HepG2 (cell line): ENCODE measurements around the gene CEBPG. TPM values are rescaled to one million over a fixed set of nuclear protein-coding genes. Genes with fewer than 3 reads are reported as not detected.

Source experiments
- ARNTL ChIP-seq: sonication (generic); formaldehyde crosslinking; IDR thresholded peaks from 2 replicates; pipeline ENCODE4 v1.4.0; 2020; ENCODE audit warnings: mild to moderate bottlenecking, missing genetic modification reagents
- ATF7-NPFF ChIP-seq: sonication (generic); formaldehyde crosslinking; IDR thresholded peaks from 2 replicates; pipeline ENCODE4 v1.8.1; 2023; ENCODE audit warnings: mild to moderate bottlenecking, low read depth, missing genetic modification reagents, moderate library complexity
- ATM ChIP-seq: fragments of 450-650 bp; IDR thresholded peaks from 2 replicates; pipeline ENCODE4 v1.7.1; 2017; ENCODE audit warnings: mild to moderate bottlenecking, borderline replicate concordance
- CBX2 ChIP-seq, 2 experiments: fragments of 200-600 bp in 1 of 2; sonication (generic); formaldehyde crosslinking in 1 of 2; IDR thresholded peaks; 2 replicates each; pipeline versions ENCODE4 v1.7.0 to v1.8.1; 2018 to 2022; ENCODE audit warnings: low read depth in 2 of 2, low read length in 1 of 2, mild to moderate bottlenecking in 1 of 2, missing genetic modification reagents in 1 of 2
- DMAP1 ChIP-seq: IDR thresholded peaks from 2 replicates; pipeline ENCODE4 v1.6.1; 2016
- EHMT2 ChIP-seq: fragments of 200-600 bp; sonication (generic); IDR thresholded peaks from 2 replicates; pipeline ENCODE4 v1.7.0; 2017; ENCODE audit warnings: antibody characterized with exemption, low read depth, low read length, borderline replicate concordance
- ELF1 ChIP-seq: sonication (generic); formaldehyde crosslinking; IDR thresholded peaks from 2 replicates; pipeline ENCODE4 v1.4.0; 2020; ENCODE audit warnings: missing genetic modification reagents
- FOXA1 ChIP-seq, 2 experiments: fragments of 450-650 bp in 1 of 2; sonication (generic) in 1 of 2; formaldehyde crosslinking in 1 of 2; IDR thresholded peaks; 2 replicates each; pipeline versions ENCODE4 v1.4.0 to v1.6.1; 2016 to 2020; ENCODE audit warnings: missing genetic modification reagents in 1 of 2
- KDM1A ChIP-seq: IDR thresholded peaks from 2 replicates; pipeline ENCODE4 v1.6.1; 2016; ENCODE audit warnings: missing compliant biosample characterization
- MTA1 ChIP-seq: sonication (generic); formaldehyde crosslinking; IDR thresholded peaks from 2 replicates; pipeline ENCODE4 v1.4.0; 2020; ENCODE audit warnings: missing genetic modification reagents, mild to moderate bottlenecking, borderline replicate concordance
- NCOA2 ChIP-seq: sonication (generic); formaldehyde crosslinking; IDR thresholded peaks from 2 replicates; pipeline ENCODE4 v1.8.0; 2022; ENCODE audit warnings: inconsistent platforms
- NCOA5 ChIP-seq: sonication (generic); formaldehyde crosslinking; IDR thresholded peaks from 2 replicates; pipeline ENCODE4 v1.4.0; 2020; ENCODE audit warnings: missing genetic modification reagents
- PHF5A ChIP-seq: IDR thresholded peaks from one replicate; pipeline ENCODE4 v1.6.1; 2018; ENCODE audit warnings: low read depth, missing genetic modification reagents; ENCODE audit not compliant: unreplicated experiment
- SNAPC2 ChIP-seq: sonication (generic); formaldehyde crosslinking; IDR thresholded peaks from 2 replicates; pipeline ENCODE4 v1.8.1; 2022; ENCODE audit warnings: mild to moderate bottlenecking, missing genetic modification reagents
- TOE1 ChIP-seq: sonication (generic); formaldehyde crosslinking; IDR thresholded peaks from 2 replicates; pipeline ENCODE4 v1.4.0; 2020; ENCODE audit warnings: mild to moderate bottlenecking, missing genetic modification reagents
- ZBTB42 ChIP-seq: sonication (generic); formaldehyde crosslinking; IDR thresholded peaks from 2 replicates; pipeline ENCODE4 v1.5.0; 2020; ENCODE audit warnings: mild to moderate bottlenecking, missing genetic modification reagents
- ZBTB7B ChIP-seq: sonication (generic); formaldehyde crosslinking; IDR thresholded peaks from 2 replicates; pipeline ENCODE4 v1.4.0; 2020; ENCODE audit warnings: missing genetic modification reagents
- ZFP36L2 ChIP-seq: sonication (generic); formaldehyde crosslinking; IDR thresholded peaks from 2 replicates; pipeline ENCODE4 v1.4.0; 2020; ENCODE audit warnings: missing genetic modification reagents
- ZNF563 ChIP-seq: sonication (generic); formaldehyde crosslinking; IDR thresholded peaks from 2 replicates; pipeline ENCODE4 v1.8.0; 2022; ENCODE audit warnings: mild to moderate bottlenecking, moderate library complexity, missing genetic modification reagents
- ZNF569 ChIP-seq: sonication (generic); formaldehyde crosslinking; IDR thresholded peaks from 2 replicates; pipeline ENCODE4 v1.5.0; 2020; ENCODE audit warnings: mild to moderate bottlenecking, missing genetic modification reagents, moderate library complexity, borderline replicate concordance
- ZNF577 ChIP-seq: sonication (generic); formaldehyde crosslinking; IDR thresholded peaks from 2 replicates; pipeline ENCODE4 v1.4.0; 2020; ENCODE audit warnings: mild to moderate bottlenecking, low read depth, missing genetic modification reagents, borderline replicate concordance
- ZNF891 ChIP-seq: sonication (generic); formaldehyde crosslinking; IDR thresholded peaks from 2 replicates; pipeline ENCODE4 v1.5.0; 2020; ENCODE audit warnings: mild to moderate bottlenecking, missing genetic modification reagents
- polyA plus RNA-seq, 8 experiments: library from polyadenylated mRNA; depleted of rRNA in 3 of 8; stranded (reverse) in 7 of 8; unstranded in 1 of 8; fragments of >200 nt; fragmentation: Illumina TruSeq in 4 of 8; extraction: Trizol in 4 of 8; gene quantifications; 2 replicates each; pipeline versions ENCODE4 v1.2.1 to v1.2.3, GENCODE V29; 2011 to 2016; ENCODE audit warnings: low read depth in 4 of 8, missing spikeins in 1 of 8, mixed read lengths in 1 of 8; ENCODE audit not compliant: insufficient read depth in 1 of 8
- total RNA-seq, 5 experiments: library from RNA; depleted of rRNA; stranded (reverse); fragments of >200 nt; fragmentation: Illumina TruSeq; extraction: Trizol; gene quantifications; 2 replicates each; pipeline ENCODE4 v1.2.3, GENCODE V29; 2016; ENCODE audit warnings: low read depth in 1 of 5
- TF ChIP-seq, protein P1 (sequence below): sonication (generic); formaldehyde crosslinking; IDR thresholded peaks from 2 replicates; pipeline ENCODE4 v1.4.0; 2020; ENCODE audit warnings: missing genetic modification reagents
- TF ChIP-seq, protein P2 (sequence below): sonication (generic); formaldehyde crosslinking; IDR thresholded peaks from 2 replicates; pipeline ENCODE4 v1.5.0; 2020; ENCODE audit warnings: missing genetic modification reagents
- TF ChIP-seq, protein P3 (sequence below): IDR thresholded peaks from 2 replicates; pipeline ENCODE4 v1.6.1; 2016; ENCODE audit warnings: mild to moderate bottlenecking

CEBPG gene
- total and polyA plus RNA-seq, 2 of the 13 experiments (the other 11 are each of a cell fraction or from before 2014, with no cell fraction given): 25.7 to 34.3 TPM

DNA sequence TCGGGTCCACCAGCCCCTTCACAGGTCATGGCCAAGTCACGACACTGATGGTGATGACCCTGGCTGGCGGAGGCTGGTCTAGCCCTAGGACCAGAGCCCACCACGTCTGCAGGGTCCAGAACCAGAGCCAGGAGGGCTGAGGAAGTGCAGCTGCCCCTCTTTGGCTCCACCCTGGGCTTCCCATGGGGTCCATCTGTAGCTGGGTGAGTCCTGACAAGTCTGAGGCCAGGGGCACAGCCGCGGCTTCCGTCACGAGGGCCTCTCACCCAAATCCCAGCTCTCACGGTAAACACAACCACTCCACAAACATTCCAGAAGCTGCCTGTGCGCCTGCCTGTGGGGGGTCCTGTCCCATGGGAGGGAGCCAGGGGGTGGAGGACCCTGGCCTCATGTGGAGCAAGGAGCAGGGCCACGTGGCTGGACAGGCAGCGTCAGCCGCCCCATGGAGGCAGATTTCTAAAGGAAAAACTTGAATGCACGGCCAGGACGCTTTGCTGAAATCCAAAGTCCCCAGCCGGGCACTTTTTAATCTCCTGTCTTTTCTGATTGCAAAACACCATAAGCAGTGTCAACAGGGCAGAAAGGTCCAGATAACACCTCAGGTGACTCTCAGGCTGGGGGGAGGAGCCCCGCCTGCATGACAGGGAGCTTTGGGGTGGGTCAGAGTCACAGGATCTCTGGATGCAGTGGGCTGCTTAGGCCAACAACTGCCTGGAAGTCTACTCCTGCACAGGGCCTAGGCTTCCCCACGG is 29.9 kb downstream of the CEBPG start (continued):
- TF ChIP-seq, protein P1, sequence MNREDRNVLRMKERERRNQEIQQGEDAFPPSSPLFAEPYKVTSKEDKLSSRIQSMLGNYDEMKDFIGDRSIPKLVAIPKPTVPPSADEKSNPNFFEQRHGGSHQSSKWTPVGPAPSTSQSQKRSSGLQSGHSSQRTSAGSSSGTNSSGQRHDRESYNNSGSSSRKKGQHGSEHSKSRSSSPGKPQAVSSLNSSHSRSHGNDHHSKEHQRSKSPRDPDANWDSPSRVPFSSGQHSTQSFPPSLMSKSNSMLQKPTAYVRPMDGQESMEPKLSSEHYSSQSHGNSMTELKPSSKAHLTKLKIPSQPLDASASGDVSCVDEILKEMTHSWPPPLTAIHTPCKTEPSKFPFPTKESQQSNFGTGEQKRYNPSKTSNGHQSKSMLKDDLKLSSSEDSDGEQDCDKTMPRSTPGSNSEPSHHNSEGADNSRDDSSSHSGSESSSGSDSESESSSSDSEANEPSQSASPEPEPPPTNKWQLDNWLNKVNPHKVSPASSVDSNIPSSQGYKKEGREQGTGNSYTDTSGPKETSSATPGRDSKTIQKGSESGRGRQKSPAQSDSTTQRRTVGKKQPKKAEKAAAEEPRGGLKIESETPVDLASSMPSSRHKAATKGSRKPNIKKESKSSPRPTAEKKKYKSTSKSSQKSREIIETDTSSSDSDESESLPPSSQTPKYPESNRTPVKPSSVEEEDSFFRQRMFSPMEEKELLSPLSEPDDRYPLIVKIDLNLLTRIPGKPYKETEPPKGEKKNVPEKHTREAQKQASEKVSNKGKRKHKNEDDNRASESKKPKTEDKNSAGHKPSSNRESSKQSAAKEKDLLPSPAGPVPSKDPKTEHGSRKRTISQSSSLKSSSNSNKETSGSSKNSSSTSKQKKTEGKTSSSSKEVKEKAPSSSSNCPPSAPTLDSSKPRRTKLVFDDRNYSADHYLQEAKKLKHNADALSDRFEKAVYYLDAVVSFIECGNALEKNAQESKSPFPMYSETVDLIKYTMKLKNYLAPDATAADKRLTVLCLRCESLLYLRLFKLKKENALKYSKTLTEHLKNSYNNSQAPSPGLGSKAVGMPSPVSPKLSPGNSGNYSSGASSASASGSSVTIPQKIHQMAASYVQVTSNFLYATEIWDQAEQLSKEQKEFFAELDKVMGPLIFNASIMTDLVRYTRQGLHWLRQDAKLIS (CRISPR knock-in tag): no peak
- TF ChIP-seq CBX2 (IDR thresholded peaks at IDR 0.05; ENCODE audit: low read depth, low read length): no peak
- TF ChIP-seq CBX2 (CRISPR knock-in tag; IDR thresholded peaks at IDR 0.05; ENCODE audit: low read depth): peak; percentile 88; the same call in 1 of the 2 replicates
- TF ChIP-seq KDM1A (CRISPR knock-in tag): no peak
- TF ChIP-seq ELF1 (CRISPR knock-in tag): peak; percentile 16
- peak; percentile 97 for TF ChIP-seq MTA1
- no peak for TF ChIP-seq ZNF577 (CRISPR knock-in tag)
- peak; percentile 97 for TF ChIP-seq ZNF891 (CRISPR knock-in tag)
- TF ChIP-seq ZNF563 (CRISPR knock-in tag): peak; percentile 95
- peak; percentile 100 for TF ChIP-seq ARNTL (CRISPR knock-in tag)
- TF ChIP-seq NCOA5 (CRISPR knock-in tag): no peak
- TF ChIP-seq ZBTB42 (CRISPR knock-in tag): peak; percentile 96
- TF ChIP-seq, protein P2, sequence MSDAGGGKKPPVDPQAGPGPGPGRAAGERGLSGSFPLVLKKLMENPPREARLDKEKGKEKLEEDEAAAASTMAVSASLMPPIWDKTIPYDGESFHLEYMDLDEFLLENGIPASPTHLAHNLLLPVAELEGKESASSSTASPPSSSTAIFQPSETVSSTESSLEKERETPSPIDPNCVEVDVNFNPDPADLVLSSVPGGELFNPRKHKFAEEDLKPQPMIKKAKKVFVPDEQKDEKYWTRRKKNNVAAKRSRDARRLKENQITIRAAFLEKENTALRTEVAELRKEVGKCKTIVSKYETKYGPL (CRISPR knock-in tag): peak; percentile 41; the same call in 1 of the 2 replicates
- peak; percentile 99 for TF ChIP-seq ZBTB7B (CRISPR knock-in tag)
- TF ChIP-seq TOE1: peak; percentile 80; the same call in 1 of the 2 replicates
- peak; percentile 62; the same call in 1 of the 2 replicates for TF ChIP-seq FOXA1 (IDR thresholded peaks at IDR 0.05)
- TF ChIP-seq FOXA1 (CRISPR knock-in tag; IDR thresholded peaks at IDR 0.05): peak; percentile 95
- no peak for TF ChIP-seq EHMT2
- TF ChIP-seq DMAP1 (CRISPR knock-in tag): peak; percentile 97
- peak; percentile 96 for TF ChIP-seq ATF7-NPFF (CRISPR knock-in tag)
- TF ChIP-seq PHF5A (CRISPR knock-in tag): no peak
- no peak for TF ChIP-seq ATM
- peak; percentile 87; the same call in 1 of the 2 replicates for TF ChIP-seq ZNF569
- TF ChIP-seq, protein P3, sequence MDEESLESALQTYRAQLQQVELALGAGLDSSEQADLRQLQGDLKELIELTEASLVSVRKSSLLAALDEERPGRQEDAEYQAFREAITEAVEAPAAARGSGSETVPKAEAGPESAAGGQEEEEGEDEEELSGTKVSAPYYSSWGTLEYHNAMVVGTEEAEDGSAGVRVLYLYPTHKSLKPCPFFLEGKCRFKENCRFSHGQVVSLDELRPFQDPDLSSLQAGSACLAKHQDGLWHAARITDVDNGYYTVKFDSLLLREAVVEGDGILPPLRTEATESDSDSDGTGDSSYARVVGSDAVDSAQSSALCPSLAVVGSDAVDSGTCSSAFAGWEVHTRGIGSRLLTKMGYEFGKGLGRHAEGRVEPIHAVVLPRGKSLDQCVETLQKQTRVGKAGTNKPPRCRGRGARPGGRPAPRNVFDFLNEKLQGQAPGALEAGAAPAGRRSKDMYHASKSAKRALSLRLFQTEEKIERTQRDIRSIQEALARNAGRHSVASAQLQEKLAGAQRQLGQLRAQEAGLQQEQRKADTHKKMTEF (CRISPR knock-in tag): peak; percentile 97
- no peak for TF ChIP-seq ZFP36L2 (CRISPR knock-in tag)
- TF ChIP-seq NCOA2: peak; percentile 93
- TF ChIP-seq SNAPC2 (CRISPR knock-in tag): peak; percentile 96
